Stimulated activated CD8-positive, alpha-beta memory T cell treated with anti-CD3 and anti-CD28 coated beads, Interleukin-2, amount 100 ng/mL, for 48 hours (primary cell): Measurements from ENCODE around the gene ARL14EPL.
"Not testable (repeated sequence)": the region's sequence is repeated elsewhere in the genome, so short reads cannot be mapped to it uniquely, and the experiment has no call there.

Source experiments
- DNase-seq, 2 donors: peaks; one replicate each; pipeline ENCODE4 v3.0.0-alpha.2; 2020; ENCODE audit warnings: low read depth in 2 of 2

Gene ARL14EPL

DNA sequence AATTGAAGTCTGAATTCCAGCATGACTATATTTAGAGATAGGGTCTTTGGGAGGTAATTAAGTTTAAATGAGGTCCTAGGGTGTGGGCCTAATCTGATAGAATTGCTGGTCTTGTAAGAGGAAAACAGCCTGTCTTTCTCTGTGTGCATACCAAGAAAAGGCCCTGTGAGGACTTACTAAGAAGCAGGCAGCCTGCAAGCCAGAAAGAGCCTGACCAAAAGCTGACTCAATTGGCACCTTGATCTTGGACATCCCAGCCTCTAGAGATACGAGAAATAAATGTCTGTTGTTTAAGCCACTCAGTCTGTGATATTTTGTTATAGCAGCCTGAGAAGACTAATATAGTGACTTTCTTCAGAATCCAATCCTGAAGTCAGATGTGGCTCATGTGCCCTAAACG, 14.6 kb downstream of the ARL14EPL start:
- DNase-seq = no peak

- DNase-seq = no peak
These were observed 26.2 kb downstream of the ARL14EPL start for GRCh38 chr5:116058346-116058936.

DNA sequence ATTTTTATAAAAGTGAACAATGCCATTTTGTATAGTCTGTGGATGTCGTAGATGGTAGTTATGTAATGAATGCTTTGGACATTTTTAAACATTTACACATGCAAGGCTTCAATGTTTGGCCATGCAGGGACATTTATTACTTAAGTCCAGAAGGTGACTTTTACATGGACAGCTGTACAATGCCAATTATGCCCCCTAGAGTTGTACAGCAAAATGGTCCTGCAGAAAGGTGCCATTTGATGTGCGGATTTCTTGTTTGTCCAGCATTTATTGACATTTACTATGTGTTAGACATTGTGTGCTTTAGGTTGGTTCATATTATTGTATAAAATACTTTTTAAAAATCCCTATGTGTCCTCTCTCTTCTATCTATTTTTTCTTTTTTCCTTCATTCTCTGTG, 30.1 kb downstream of the ARL14EPL start:
- DNase-seq = no peak

DNA sequence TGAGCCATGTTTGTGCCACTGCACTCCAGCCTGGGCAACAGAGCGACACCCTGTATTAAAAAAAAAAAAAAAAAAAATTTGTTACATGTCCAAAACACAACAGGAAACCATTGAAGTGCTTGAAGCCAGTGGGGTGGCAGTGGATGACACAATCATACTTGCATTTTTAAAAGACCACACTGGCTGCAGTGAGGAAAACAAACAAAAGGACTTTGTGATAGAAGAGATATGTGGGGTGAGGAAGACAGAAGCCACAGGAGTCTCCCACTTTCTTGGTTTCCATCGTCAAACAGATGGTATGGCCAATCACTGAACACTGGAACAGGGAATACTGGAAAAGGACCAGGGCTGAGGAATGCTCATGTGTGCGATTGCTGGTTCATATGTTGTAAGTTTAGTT, 31.7 kb downstream of the ARL14EPL start:
- DNase-seq = no peak

DNA sequence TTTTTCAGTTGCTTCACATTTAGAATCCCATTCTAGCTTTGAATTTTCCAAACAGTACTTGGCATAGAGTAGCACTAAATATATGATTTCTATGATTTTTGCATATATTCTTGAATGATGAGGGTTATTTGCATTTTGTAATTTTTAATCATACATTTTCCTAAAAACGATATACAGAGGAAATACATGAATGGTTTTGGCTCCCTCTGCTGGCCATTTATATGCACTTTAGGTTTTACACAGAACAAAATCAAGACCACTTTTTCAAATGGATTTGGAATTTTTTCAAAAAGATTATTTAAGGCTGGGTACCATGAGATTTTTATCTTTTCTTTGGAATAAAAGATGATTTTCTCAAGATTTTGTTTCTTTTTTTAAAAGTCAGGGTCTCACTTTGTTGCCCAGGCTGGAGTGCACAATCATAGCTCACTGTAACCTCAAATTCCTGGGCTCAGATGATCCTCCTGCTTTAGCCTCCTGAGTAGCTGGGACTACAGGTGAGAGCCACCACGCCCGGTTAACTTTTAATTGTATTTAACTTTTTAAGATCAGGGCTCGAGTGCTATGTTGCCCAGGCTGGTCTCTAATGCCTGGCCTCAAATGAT, 35.9 kb downstream of the ARL14EPL start:
- no peak for DNase-seq

- no peak for DNase-seq
These were observed 38.9 kb downstream of the ARL14EPL start for GRCh38 chr5:116071211-116071610.

DNA sequence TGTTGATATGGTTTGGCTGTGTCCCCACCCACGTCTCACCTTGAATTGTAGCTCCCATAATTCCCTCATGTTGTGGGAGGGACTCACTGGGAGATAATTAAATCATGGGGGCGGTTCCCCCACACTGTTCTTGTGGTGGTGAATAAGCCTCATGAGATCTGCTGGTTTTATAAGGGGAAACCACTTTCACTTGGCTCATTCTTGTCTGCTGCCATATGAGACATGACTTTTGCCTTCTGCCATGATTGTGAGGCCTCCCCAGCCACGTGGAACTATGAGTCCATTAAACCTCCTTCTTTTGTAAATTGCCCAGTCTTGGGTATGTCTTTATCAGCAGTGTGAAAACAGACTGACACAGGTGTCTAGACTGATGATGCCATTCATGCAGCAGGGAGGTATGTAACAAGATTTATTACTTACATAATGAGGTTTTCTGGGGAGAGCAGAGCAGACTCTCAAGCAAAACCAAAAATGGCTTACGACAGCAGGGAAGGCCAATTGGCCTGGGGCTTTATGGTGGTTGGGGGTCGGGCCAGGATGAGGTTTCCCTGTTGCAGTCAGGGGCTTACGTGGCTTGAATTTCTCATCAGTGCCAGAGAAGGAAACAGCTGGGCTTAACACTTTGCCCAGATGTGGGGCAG, 43.0 kb downstream of the ARL14EPL start:
- DNase-seq = no peak

GRCh38 chr5:116076496-116076895, 44.2 kb downstream of the ARL14EPL start:
- DNase-seq = no peak

DNA sequence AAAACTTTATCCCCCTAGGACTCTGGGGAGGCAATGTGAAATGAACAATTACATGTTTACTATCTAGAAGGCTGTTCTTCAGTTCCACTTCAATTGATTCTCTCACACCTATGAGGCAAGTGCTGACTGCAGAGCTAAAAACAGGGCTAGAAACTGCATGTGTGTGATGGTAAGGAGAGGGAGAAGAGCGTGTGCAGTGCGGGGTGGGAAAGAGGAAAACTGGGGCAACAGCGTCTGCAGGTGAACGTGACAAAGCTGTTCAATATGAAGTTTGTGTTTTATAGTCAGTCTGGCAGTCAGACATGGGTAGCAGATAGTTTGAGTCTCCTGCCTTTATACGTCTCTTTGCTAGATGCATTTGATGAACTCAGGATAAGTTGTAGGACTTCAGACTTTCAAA, 45.9 kb downstream of the ARL14EPL start:
- DNase-seq = no peak

- no peak for DNase-seq
These were observed 52.0 kb downstream of the ARL14EPL start for GRCh38 chr5:116084287-116084691.

DNA sequence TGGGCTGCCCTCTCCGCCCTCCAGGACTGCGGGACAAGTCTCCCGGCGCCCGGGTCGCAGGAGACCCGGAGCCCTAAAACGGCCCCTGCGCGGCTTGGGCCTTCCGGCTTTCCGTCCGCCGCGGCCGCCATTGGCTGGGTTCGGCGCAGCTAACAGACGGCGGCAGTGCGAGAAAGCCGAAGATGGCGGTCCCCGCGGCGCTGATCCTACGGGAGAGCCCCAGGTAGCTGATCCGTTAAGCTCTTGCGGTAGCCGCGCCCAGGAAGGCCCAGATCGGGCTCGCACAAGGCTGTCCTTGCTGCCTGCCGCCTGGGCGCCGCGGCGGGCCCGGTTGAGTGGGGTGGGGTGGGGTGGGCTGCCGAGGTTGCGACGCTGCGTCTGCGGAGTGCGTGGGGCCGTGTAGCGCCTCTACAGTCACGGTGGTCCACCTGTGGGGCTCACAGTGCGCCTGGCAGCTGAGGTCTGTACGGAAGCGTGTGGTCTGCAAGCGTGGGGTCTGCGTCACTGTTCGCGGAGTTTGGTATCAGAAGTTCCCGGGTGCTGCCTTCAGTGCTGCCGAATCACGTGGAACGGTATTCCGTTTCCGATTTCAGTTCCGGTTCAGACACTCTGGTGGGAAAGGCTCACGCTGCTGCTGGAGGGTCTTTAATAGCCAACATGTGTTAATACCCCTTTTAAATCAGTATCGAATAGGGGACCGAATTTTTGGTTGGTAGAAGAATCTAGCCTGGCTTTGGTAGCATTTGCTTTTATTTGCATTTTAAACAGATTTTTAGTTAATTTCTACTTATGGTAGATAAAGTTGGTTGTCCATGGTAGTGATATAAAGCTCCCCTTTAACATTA, 52.8 kb downstream of the ARL14EPL start, which contains the start of gene COMMD10:
Gene COMMD10, plus strand, starts transcription at position 155 of the 845 bp plus-strand sequence.
- DNase-seq = peak; percentile 60 to 64

DNA sequence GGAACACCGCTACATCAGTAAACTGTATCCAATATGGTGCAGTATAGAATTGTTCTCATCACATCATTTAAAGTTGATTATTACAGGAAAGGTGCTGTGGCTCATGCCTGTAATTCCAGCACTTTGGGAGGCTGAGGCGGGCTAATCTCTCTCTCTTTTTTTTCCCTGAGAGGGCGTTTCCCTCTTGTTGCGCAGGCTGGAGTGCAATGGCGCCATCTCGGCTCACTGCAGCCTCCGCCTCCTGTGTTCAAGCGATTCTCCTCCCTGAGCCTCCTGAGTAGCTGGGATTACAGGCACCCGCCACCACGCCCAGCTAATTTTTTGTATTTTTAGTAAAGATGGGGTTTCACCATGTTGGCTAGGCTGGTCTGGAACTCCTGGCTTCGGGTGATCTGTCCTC, 54.0 kb downstream of the ARL14EPL start:
- not testable (repeated sequence) for DNase-seq

DNA sequence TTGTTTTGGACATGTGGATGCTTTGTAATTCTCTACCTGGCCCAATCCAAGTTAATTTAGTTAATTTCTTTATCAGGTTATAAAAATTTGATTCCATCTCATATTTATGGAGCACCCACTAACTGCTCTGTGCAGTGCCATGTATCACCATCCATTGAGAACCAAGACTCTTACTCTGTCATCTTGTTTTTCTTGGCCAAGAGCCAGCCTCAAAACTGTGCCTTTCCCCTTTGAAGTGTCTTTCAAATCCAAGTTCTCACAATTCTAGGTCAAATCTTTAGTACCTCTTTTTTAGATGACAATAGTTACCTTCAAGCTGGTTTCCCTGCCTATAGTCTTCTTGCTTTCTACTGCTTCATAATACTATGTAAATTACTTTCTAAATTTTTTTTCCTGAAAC, 55.8 kb downstream of the ARL14EPL start:
- no peak for DNase-seq

DNA sequence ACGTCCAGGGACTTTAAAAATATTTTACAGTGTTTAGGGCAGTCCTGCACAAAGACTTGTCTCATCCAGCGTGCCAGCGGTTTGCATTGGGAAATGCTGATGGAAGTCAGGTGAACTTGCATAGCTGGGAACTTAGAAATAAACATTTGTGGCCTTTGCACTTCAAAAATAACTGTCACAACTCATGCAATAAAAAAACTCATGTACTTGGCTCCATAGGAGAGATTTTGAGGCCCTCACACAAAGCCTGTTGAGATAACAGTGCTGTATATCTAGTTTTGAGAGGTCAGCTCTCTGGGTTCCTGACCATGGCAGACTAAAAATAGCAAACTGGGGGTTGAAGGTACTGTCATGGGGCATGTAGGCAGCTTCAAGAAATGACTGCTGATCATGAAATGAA, 58.0 kb downstream of the ARL14EPL start:
- DNase-seq = no peak

DNA sequence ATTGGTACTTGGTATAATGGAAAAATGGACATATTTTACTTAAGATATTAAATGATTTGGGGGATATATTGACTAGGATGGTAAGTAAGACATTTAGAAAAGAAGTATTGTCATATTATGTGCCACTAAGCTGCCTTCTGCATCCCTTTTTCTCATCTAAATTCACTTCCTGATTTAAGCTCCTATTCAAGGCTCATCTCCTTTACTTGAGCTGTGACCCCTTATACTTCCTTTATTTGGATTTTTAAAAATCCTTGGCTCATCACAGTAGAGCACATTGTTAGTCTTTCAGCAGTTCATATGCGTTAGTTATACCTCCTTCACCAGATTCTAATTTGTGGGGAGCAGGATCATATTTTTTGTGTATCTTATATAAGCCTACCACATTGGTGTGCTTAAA, 59.1 kb downstream of the ARL14EPL start:
- no peak for DNase-seq

DNA sequence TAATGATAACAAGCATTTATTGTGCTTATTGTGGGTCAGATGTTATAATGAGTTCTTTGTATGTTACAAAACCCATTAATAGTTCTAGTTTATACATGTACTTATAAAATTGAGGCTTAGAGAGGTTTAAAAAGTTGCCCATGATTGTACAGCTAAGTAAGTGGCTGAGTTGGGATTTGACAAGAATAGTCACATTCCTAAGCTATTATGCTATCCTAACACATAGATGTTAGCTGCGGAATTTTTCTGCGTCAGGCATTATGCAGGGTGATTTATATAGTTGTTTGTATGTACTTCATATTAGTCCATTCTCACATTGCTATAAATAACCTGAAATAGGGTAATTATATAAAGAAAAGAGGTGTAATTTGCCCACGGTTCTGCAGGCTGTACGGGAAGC, 65.0 kb downstream of the ARL14EPL start:
- no peak for DNase-seq

- no peak for DNase-seq
These were observed 66.7 kb downstream of the ARL14EPL start for GRCh38 chr5:116098998-116099397.

DNA sequence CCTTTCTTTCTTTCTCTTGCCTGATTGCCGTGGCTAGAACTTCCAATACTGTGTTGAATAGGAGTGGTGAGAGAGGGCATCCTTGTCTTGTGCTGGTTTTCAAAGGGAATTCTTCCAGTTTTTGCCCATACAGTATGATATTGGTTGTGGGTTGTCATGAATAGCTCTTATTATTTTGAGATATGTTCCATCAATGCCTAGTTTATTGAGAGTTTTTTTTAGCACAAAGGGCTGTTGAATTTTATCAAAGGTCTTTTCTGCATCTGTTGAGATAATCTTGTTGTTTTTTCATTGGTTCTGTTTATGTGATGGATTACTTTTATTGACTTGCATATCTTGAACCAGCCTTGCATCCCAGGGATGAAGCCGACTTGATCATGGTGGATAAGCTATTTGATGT, 72.7 kb downstream of the ARL14EPL start:
- not testable (repeated sequence) for DNase-seq
